ENCODE results near the gene BDKRB1.
"Not testable (repeated sequence)": the region's sequence is repeated elsewhere in the genome, so short reads cannot be mapped to it uniquely, and the experiment has no call there.

Gene BDKRB1

GRCh38 chr14:96235426-96235825 lies 20.6 kb upstream of the BDKRB1 start:
- peak; percentile 58 for DNase-seq

- DNase-seq = no peak
Observed at GRCh38 chr14:96237641-96238040, 18.4 kb upstream of the BDKRB1 start.

- no peak for DNase-seq
Observed at GRCh38 chr14:96238676-96239265, 17.2 kb upstream of the BDKRB1 start.

- DNase-seq = no peak
Observed at GRCh38 chr14:96239711-96240141, 16.3 kb upstream of the BDKRB1 start.

GRCh38 chr14:96240641-96241040 lies 15.4 kb upstream of the BDKRB1 start:
- no peak for DNase-seq

GRCh38 chr14:96242126-96242525 lies 13.9 kb upstream of the BDKRB1 start:
- no peak for DNase-seq

- no peak for DNase-seq
Observed at GRCh38 chr14:96243785-96244184, 12.2 kb upstream of the BDKRB1 start.

- not testable (repeated sequence) for DNase-seq
Observed at GRCh38 chr14:96245074-96245473, 10.9 kb upstream of the BDKRB1 start.

- peak; percentile 33 for DNase-seq
Observed at GRCh38 chr14:96245710-96246538, 10.1 kb upstream of the BDKRB1 start.

- DNase-seq = peak; percentile 38
Observed at GRCh38 chr14:96246539-96246847, 9.5 kb upstream of the BDKRB1 start.

GRCh38 chr14:96247031-96247430 lies 9.0 kb upstream of the BDKRB1 start:
- no peak for DNase-seq

GRCh38 chr14:96249029-96249428 lies 7.0 kb upstream of the BDKRB1 start:
- no peak for DNase-seq

- DNase-seq = peak; percentile 34
Observed at GRCh38 chr14:96250485-96250884, 5.5 kb upstream of the BDKRB1 start.

GRCh38 chr14:96251656-96252155 lies 4.3 kb upstream of the BDKRB1 start:
- DNase-seq = no peak

- DNase-seq = no peak
Observed at GRCh38 chr14:96252323-96252998, 3.5 kb upstream of the BDKRB1 start.

- DNase-seq = peak; percentile 23
Observed at GRCh38 chr14:96252999-96253539, 2.9 kb upstream of the BDKRB1 start.

GRCh38 chr14:96254687-96255086 lies 1.3 kb upstream of the BDKRB1 start:
- no peak for DNase-seq

- DNase-seq = no peak
Observed at GRCh38 chr14:96256407-96256806, 397 bp downstream of the BDKRB1 start.

GRCh38 chr14:96257056-96257455 lies 1.0 kb downstream of the BDKRB1 start:
- DNase-seq = no peak

- no peak for DNase-seq
Observed at GRCh38 chr14:96257900-96258299, 1.9 kb downstream of the BDKRB1 start.

- peak; percentile 20 for DNase-seq
Observed at GRCh38 chr14:96260341-96260821, 4.4 kb downstream of the BDKRB1 start.

GRCh38 chr14:96261053-96261452 lies 5.0 kb downstream of the BDKRB1 start:
- peak; percentile 75 for DNase-seq
